ENCODE results near the gene GADD45GIP1.

GADD45GIP1 gene

DNA sequence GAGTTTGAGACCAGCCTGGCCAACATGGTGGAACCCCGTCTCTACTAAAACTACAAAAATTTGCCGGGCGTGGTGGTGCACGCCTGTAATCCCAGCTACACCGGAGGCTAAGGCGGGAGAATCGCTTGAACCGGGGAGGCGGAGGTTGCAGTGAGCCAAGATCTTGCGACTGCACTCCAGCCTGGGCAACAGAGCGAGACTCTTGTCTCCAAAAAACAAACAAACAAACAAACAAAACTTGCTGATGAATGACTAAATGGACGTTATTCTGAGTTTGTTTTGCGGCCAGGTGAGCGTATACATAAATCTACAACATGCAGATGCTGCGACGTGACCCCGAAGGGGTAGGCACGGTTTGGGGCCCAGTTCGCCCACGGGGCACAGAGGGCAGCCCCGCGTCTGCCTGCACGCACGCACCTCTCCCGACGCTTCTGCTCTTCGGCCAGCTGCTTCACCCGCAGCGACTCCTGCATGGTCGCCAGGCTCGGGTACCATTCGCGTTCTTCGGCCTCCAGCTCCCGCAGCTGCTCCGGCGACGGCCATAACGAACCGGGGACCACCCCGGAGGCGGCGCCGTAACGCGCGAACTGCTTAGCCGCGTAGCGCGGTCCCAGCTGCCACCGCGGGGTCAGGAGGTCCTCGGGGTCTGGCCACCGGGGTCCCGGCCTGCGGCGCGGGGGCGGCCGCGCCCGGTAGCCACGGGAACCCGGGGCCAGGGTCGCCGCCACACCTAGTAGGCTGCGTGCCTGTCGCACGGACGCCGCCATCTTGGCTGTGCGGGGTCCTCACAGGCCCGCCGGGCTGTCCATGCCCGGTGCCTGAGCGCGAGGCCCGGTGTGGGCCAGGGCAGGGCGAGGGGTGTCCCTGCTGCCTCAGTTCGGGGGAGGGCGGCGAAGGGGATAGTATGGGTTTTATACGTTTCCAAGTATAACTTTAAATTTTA lies at the start of gene GADD45GIP1:
GADD45GIP1 (minus strand) TSS at position 778 of the 943 bp plus-strand sequence; CDS start at position 767, 11 bp downstream.
- peak; percentile 80 for DNase-seq

DNA sequence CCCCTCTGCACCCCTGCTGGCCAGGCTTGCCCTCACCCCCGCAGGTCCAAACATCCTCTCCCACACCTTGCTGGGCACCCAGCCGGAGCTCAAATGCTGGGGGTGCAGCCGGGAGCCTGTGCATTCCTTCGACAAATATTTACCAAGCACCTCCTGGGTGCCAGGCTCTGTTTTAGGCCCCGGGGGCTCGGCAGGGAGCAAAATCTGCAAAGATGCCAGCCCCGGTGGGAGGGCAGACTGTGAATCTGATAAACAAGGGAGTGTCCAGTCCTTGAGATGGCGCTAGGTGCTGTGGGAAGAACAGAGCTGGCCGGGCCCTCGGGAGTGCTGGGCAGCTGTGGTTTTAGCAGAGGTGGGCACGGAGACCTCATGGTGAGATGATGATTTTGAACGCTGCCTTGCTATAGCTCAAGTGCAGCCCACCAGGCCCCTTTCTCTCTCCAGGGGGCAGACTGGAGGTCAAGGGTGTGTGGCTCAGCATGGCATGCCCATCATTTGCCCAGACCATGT lies 48.9 kb upstream of the GADD45GIP1 start:
- DNase-seq, result no peak

DNA sequence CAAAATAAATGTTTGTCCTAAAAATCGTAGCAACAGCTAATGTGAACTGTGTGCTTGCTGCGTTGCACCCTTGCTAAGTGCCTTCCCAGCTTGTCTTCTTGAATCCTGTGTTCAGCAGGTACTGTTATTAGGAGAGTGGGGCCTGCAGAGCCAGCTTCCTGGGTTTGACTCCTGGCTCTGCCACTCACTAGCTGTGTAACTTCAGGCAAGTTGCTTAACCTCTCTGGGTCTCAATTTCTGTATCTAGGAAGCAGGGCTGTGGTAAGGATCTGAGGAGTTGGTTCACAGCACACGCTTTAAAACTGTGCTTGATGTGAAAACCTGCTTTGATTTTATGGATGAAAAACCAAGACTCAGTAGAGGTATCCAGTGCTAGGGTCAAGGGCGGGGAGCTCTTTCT lies 48.2 kb upstream of the GADD45GIP1 start:
- no peak for DNase-seq

GRCh38 chr19:13004273-13004672 lies 47.2 kb upstream of the GADD45GIP1 start:
- DNase-seq, result no peak

DNA sequence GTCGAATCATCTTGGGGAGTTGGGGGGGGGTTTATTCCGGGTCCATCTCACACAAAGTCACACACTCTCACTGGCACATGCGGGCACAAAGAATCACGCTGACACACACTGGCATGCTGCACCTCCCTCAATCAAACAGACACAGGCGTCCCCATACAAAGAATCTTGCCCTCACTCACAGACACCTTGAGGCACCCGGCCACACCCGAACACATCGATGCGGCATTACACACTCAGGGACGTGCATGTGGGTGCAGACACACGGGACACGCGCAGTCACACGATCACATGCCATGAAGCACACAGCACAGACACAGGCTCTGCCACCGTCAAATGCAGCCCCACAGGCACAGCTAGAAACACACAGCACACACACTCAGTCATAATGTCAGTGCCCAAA lies 46.1 kb upstream of the GADD45GIP1 start:
- no peak for DNase-seq

DNA sequence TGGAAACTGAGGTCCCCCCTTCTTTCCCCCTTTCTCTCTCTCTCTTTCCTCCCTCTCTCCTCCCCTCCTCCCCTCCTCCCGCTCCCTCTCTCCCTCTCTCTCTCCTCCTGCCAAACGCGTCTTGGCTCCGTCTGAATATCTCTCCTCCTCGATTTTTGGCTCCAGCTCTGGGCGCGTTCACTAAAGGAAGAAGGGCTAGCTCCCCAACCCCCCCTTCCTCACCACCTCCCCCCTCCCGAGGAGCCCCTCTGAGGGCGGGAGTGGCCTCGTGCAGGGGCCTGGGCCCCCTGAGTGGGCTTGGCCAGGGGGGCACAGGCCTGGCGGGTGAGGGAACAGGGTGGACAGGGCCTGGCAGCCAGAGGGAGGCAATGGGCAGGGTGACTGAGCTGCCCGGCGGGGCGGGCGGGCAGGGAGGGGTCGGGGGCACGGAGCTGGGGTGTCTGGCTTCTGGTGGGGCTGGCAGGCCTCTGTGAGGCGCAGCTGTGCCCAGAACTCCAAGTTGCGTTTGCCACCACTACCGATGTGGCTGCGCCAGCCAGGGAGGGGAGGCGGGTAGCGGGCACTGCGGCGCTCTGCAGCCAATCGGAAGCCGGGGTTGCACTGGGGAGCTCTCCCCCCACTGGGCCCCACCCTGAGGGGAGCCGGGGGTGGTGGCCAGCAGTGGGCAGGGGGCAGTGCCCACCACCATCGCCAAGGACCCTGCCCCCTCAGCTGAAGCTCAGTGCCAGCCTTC lies 45.3 kb upstream of the GADD45GIP1 start:
- DNase-seq, result no peak

GRCh38 chr19:13001502-13002165 lies 44.6 kb upstream of the GADD45GIP1 start:
- DNase-seq, result no peak

DNA sequence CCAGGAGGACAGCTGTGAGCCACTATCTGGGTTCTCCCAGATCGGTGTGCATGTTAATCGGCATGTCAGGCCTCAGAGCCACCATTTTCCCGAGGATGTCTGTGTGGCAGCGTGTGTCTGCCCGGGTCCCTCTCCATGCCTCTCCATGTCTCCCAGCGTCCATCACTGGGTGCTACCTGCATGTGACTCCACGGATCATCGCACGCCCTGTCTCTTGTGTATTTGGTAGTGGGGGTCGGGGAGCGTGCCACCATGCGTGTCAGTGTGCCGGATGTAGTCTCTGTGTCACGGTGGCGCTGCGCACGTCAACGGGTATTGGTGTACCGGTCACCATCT lies 44.1 kb upstream of the GADD45GIP1 start:
- no peak for DNase-seq

GRCh38 chr19:12997967-12998940 lies 41.2 kb upstream of the GADD45GIP1 start:
- DNase-seq, result no peak

GRCh38 chr19:12997179-12997966 lies 40.4 kb upstream of the GADD45GIP1 start:
- DNase-seq, result no peak

GRCh38 chr19:12996406-12997094 lies 39.5 kb upstream of the GADD45GIP1 start:
- no peak for DNase-seq

DNA sequence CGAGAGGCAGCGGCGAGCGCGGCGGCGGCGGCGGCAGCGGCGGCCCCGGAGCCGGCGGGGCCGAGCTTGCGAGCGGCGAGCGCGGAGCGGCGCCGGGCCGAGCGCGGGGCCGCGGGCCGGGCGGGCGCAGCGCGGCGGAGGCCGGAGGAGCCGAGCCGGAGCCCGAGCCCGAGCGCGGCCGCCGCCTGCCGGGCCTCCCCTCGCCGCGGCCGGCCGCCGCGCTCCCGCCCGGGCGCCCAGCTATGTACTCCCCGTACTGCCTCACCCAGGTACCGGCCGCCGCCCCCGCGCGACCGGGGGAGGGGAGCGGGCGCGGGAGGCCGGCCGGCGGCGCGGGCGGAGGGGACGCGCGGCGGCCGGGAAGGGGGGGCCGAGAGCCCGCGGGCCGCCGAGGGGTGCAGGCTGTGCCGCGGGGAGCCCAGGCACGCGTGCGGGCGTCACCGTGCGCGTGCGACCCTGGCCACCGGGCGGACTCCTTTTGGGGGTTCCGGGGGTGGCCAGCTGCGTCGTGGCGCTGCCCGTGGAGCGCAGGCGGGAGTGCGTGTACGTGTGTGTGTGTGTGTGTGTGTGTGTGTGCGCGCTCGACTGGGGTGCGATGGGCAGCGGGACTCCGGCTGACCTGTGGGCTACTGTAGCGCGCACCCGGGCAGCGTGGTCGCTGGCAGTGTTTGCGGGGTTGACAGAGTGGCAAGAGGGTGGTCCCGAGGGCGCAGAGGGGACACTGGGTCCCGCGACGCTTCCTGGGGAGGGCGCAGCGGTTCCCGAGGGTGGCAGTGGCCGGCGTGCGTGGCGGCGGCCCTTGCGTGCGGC lies 38.8 kb upstream of the GADD45GIP1 start:
- peak; percentile 29 for DNase-seq

- DNase-seq, result peak; percentile 74
These were observed 37.9 kb upstream of the GADD45GIP1 start, which contains the start of gene NFIX for GRCh38 chr19:12994701-12995595. TSS of gene NFIX (plus strand) at chr19:12995475. CDS start at chr19:12995838, 363 bp downstream.

DNA sequence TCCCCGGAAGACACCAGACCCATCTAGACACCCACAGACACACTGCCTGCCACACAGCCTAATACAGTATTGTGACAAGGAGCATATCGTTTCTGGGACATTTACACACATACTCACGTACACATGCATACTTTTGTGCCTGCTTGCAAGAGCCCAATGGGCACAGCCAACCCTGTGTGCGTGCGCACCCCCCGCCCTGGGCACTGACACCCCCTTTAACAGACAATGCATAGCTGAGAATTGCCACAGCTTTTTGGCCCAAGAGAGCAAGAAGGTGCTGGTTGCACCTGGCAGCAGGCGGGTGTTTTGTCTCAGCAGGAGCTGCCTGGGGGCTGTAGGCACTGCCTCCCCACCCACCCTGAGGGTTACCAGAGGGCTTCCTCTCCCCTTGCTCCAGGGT lies 36.5 kb upstream of the GADD45GIP1 start:
- no peak for DNase-seq

DNA sequence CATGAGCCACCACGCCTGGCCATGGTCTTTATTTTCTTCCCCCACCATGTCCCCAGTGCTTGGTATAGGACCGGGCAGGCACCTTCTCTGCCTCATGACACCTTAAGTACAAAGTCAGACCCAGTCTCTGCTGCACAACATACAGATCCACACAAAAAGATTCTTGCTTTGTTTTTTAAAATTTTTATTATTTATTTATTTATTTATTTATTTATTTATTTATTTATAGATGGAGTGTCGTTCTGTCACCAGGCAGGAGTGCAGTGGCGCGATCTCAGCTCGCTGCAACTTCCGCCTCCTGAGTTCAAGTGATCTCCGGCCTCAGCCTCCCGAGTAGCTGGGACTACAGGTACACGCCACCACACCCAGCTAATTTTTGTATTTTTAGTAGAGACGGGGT lies 35.7 kb upstream of the GADD45GIP1 start:
- DNase-seq, result no peak

- DNase-seq, result no peak
These were observed 34.3 kb upstream of the GADD45GIP1 start for GRCh38 chr19:12991296-12991695.

DNA sequence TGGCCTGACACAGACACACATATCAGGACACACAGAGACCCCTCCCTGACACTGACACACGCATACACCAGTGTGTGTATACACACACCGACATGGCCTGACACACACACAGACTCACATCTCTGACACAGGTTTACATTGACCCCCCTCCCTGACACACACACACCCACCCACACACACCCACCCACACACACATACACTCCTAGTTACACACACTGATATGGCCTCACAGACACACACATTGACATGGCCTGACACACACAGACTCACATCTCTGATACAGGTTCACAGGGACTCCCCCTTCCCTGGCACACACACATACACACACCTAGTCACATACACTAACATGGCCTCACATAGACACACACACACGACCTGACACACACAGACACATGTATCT lies 33.8 kb upstream of the GADD45GIP1 start:
- no peak for DNase-seq

DNA sequence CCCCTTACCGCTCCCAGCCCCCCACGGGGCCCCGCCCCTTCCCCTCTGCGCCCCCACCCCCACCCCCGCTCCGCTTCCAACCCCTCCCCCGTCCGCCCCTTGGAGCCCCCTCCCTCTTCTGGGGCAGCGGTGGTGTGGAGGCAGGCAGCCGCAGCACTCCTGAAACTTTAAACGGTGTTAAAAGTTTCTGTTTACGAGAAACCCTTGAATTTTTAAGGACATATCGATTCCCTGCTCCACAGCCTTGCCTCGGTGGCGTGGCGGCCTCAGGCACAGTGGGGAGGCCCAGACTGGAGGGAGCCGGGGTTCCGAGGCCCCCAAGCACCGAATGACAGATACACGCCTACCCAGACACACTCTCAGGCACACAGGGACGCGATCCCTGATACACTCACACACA lies 33.4 kb upstream of the GADD45GIP1 start:
- DNase-seq, result no peak
